Mesothelial cell of epicardium (in vitro differentiated cells): ENCODE data around the gene USB1. TPM values are rescaled to one million over a fixed set of nuclear protein-coding genes. Genes with fewer than 3 reads are reported as not detected.

Experiments used
- DNase-seq, 2 experiments: peaks; one replicate each; pipeline ENCODE4 v3.0.0; 2021; ENCODE audit warnings: low spot score in 2 of 2; ENCODE audit not compliant: unreplicated experiment in 2 of 2
- H3K27ac Mint-ChIP-seq: 2 replicates; pipeline ENCODE4 v1.8.0; 2021; ENCODE audit warnings: mixed read lengths
- H3K27me3 Mint-ChIP-seq: 2 replicates; pipeline ENCODE4 v1.8.0; 2021; ENCODE audit warnings: low read depth, mixed read lengths
- H3K36me3 Mint-ChIP-seq: 2 replicates; pipeline ENCODE4 v1.8.0; 2021; ENCODE audit warnings: mixed read lengths
- H3K4me1 Mint-ChIP-seq: 2 replicates; pipeline ENCODE4 v1.8.0; 2021; ENCODE audit warnings: mixed read lengths
- H3K4me3 Mint-ChIP-seq: 2 replicates; pipeline ENCODE4 v1.8.0; 2021; ENCODE audit warnings: mild to moderate bottlenecking, moderate library complexity, mixed read lengths
- H3K9me3 Mint-ChIP-seq: 2 replicates; pipeline ENCODE4 v1.8.0; 2021; ENCODE audit warnings: mixed read lengths
- CTCF ChIP-seq: fragments of 200-600 bp; sonication (generic); IDR thresholded peaks from one replicate; pipeline ENCODE4 v1.5.0; 2021; ENCODE audit warnings: antibody characterized with exemption; ENCODE audit not compliant: unreplicated experiment
- total RNA-seq: library from RNA; stranded (reverse); gene quantifications from 3 replicates; pipeline ENCODE4 v1.2.1, GENCODE V29; 2021

The USB1 gene
- total RNA-seq, 1 donor from 2014 or later = 38.3 TPM

- H3K27ac Mint-ChIP-seq = no peak overlapping the region
- TF ChIP-seq CTCF = no peak
- no peaks in the 10 kb centered on the region for H3K4me1 Mint-ChIP-seq
- H3K4me3 Mint-ChIP-seq = no peak overlapping the region
- H3K9me3 Mint-ChIP-seq = no peaks in the 10 kb centered on the region
- peaks cover 2% of the 10 kb centered on the region for H3K27me3 Mint-ChIP-seq
- DNase-seq = no peak
- no peaks in the 10 kb centered on the region for H3K36me3 Mint-ChIP-seq
Measured at GRCh38 chr16:57966204-57966771, 34.9 kb upstream of the USB1 start.

GRCh38 chr16:57966986-57967385, 34.2 kb upstream of the USB1 start:
- Mint-ChIP-seq H3K4me3 (no peak overlapping the region), H3K27me3 (peaks cover 2% of the 10 kb centered on the region), H3K9me3 (no peaks in the 10 kb centered on the region), H3K36me3 (no peaks in the 10 kb centered on the region), H3K27ac (no peak overlapping the region), H3K4me1 (no peaks in the 10 kb centered on the region)
- DNase-seq = no peak
- no peak for TF ChIP-seq CTCF

GRCh38 chr16:57967916-57968315, 33.3 kb upstream of the USB1 start:
- TF ChIP-seq CTCF = no peak
- Mint-ChIP-seq H3K27ac (no peak overlapping the region), H3K36me3 (no peaks in the 10 kb centered on the region), H3K4me1 (no peaks in the 10 kb centered on the region), H3K4me3 (no peak overlapping the region), H3K9me3 (no peaks in the 10 kb centered on the region), H3K27me3 (peaks cover 4% of the 10 kb centered on the region)
- DNase-seq = no peak

GRCh38 chr16:57969451-57970123, 31.6 kb upstream of the USB1 start:
- H3K27ac Mint-ChIP-seq = no peak overlapping the region
- H3K9me3 Mint-ChIP-seq = no peaks in the 10 kb centered on the region
- H3K4me3 Mint-ChIP-seq = no peak overlapping the region
- no peak for TF ChIP-seq CTCF
- H3K4me1 Mint-ChIP-seq = no peaks in the 10 kb centered on the region
- no peak for DNase-seq
- peaks cover 4% of the 10 kb centered on the region for H3K27me3 Mint-ChIP-seq
- H3K36me3 Mint-ChIP-seq = no peaks in the 10 kb centered on the region

GRCh38 chr16:57970319-57970718, 30.9 kb upstream of the USB1 start:
- peaks cover 4% of the 10 kb centered on the region for H3K27me3 Mint-ChIP-seq
- DNase-seq = no peak
- no peak overlapping the region for H3K27ac Mint-ChIP-seq

More at GRCh38 chr16:57970319-57970718, 30.9 kb upstream of the USB1 start:
- Mint-ChIP-seq H3K4me3 (no peak overlapping the region), H3K4me1 (no peaks in the 10 kb centered on the region), H3K9me3 (no peaks in the 10 kb centered on the region), H3K36me3 (no peaks in the 10 kb centered on the region)
- TF ChIP-seq CTCF = no peak
